Bronchial epithelial cell (primary cell): ENCODE data around the gene DCAF5. TPM values are rescaled to one million over a fixed set of nuclear protein-coding genes. Genes with fewer than 3 reads are reported as not detected.

Experiments used
- DNase-seq: peaks from one replicate; pipeline ENCODE4 v3.0.0-alpha.2; 2010; ENCODE audit warnings: low read depth
- FAIRE-seq: peaks from 2 replicates; lab custom pipeline; 2011; peaks lifted over from hg19 to GRCh38; lab: Jason Lieb, UNC
- H3K27me3 ChIP-seq: 2 replicates; pipeline ENCODE4 v1.5.1; 2011; ENCODE audit warnings: low read length; ENCODE audit not compliant: control insufficient read depth, insufficient read depth
- H3K36me3 ChIP-seq: 2 replicates; pipeline ENCODE4 v1.5.1; 2011; ENCODE audit warnings: low read length; ENCODE audit not compliant: control insufficient read depth, insufficient read depth
- H3K4me3 ChIP-seq: 2 replicates; pipeline ENCODE4 v1.5.1; 2011; ENCODE audit warnings: mild to moderate bottlenecking, low read depth, low read length, control low read depth
- CTCF ChIP-seq: IDR thresholded peaks from 2 replicates; pipeline ENCODE4 v1.5.1; 2011; ENCODE audit warnings: mild to moderate bottlenecking, moderate library complexity, low read length, control low read depth, inconsistent platforms; ENCODE audit not compliant: insufficient read depth, severe bottlenecking
- total RNA-seq: library from RNA; depleted of rRNA; stranded (reverse); fragments of >200 nt; gene quantifications from 2 replicates; pipeline ENCODE4 v1.2.1, GENCODE V29; 2014

The DCAF5 gene
- total RNA-seq, 1 donor from 2014 or later = 11.1 TPM

GRCh38 chr14:69137843-69138535 lies 14.9 kb downstream of the DCAF5 start:
- no peaks in the 10 kb centered on the region for H3K27me3 ChIP-seq
- no peak for TF ChIP-seq CTCF
- H3K4me3 ChIP-seq = no peak overlapping the region
- H3K36me3 ChIP-seq = no peaks in the 10 kb centered on the region
- DNase-seq (peak; percentile 89), FAIRE-seq (no peak)

GRCh38 chr14:69137416-69137815 lies 15.5 kb downstream of the DCAF5 start:
- Histone ChIP-seq H3K4me3 (no peak overlapping the region), H3K27me3 (no peaks in the 10 kb centered on the region), H3K36me3 (no peaks in the 10 kb centered on the region)
- FAIRE-seq = no peak
- DNase-seq = no peak
- no peak for TF ChIP-seq CTCF

GRCh38 chr14:69135133-69135532 lies 17.8 kb downstream of the DCAF5 start:
- Histone ChIP-seq H3K36me3 (no peaks in the 10 kb centered on the region), H3K27me3 (no peaks in the 10 kb centered on the region), H3K4me3 (no peak overlapping the region)
- no peak for TF ChIP-seq CTCF
- DNase-seq (no peak), FAIRE-seq (no peak)

- H3K36me3 ChIP-seq = no peaks in the 10 kb centered on the region
- no peak overlapping the region for H3K4me3 ChIP-seq
- no peaks in the 10 kb centered on the region for H3K27me3 ChIP-seq
- FAIRE-seq (no peak), DNase-seq (peak; percentile 71)
- TF ChIP-seq CTCF = no peak
Measured at GRCh38 chr14:69133206-69134125, 19.5 kb downstream of the DCAF5 start.

GRCh38 chr14:69132513-69133181 lies 20.3 kb downstream of the DCAF5 start:
- no peak for FAIRE-seq
- Histone ChIP-seq H3K36me3 (no peaks in the 10 kb centered on the region), H3K27me3 (no peaks in the 10 kb centered on the region), H3K4me3 (no peak overlapping the region)
- no peak for TF ChIP-seq CTCF
- no peak for DNase-seq
